Esophagus muscularis mucosa (tissue), 4 donors: ENCODE measurements around the gene ARG2. TPM values are rescaled to one million over a fixed set of nuclear protein-coding genes. Genes with fewer than 3 reads are reported as not detected.
"Not testable (repeated sequence)": the region's sequence is repeated elsewhere in the genome, so short reads cannot be mapped to it uniquely, and the experiment has no call there.

Experiments used
- DNase-seq: peaks from one replicate; pipeline ENCODE4 v3.0.0-alpha.2; 2017; ENCODE audit errors: extremely low spot score
- H3K27ac ChIP-seq, 4 donors: fragments of 200-600 bp; sonication (generic); replicated peaks in 1 of 4; 1 replicate in 3 of 4; 2 replicates in 1 of 4; pipeline ENCODE4 v1.5.1; 2016 to 2019; ENCODE audit warnings: mild to moderate bottlenecking in 1 of 4
- H3K27me3 ChIP-seq, 4 donors: fragments of 200-600 bp; sonication (generic); one replicate each; pipeline versions ENCODE4 v1.5.1 to v1.6.0; 2016 to 2019
- H3K36me3 ChIP-seq, 4 donors: fragments of 200-600 bp; sonication (generic); one replicate each; pipeline ENCODE4 v1.5.1; 2016 to 2019
- H3K4me1 ChIP-seq, 4 donors: fragments of 200-600 bp; sonication (generic); one replicate each; pipeline ENCODE4 v1.5.1; 2016 to 2019
- H3K4me3 ChIP-seq, 4 donors: fragments of 200-600 bp; sonication (generic); 1 replicate in 2 of 4; 2 replicates in 2 of 4; pipeline ENCODE4 v1.5.1; 2016 to 2019; ENCODE audit warnings: mild to moderate bottlenecking in 4 of 4, moderate library complexity in 1 of 4
- H3K9me3 ChIP-seq, 4 donors: fragments of 200-600 bp; sonication (generic); 1 replicate in 3 of 4; 2 replicates in 1 of 4; pipeline ENCODE4 v1.5.1; 2016 to 2019
- CTCF ChIP-seq, 3 experiments: fragments of 200-600 bp in 2 of 3; fragments of 450-650 bp in 1 of 3; sonication (generic) in 2 of 3; IDR thresholded peaks; one replicate each; pipeline ENCODE4 v1.5.1; 2017 to 2019; ENCODE audit warnings: antibody characterized with exemption in 3 of 3, mild to moderate bottlenecking in 2 of 3, moderate library complexity in 1 of 3
- EP300 ChIP-seq: sonication (generic); formaldehyde crosslinking; IDR thresholded peaks from one replicate; pipeline ENCODE4 v1.6.1; 2017; ENCODE audit warnings: antibody characterized with exemption
- POLR2A ChIP-seq: fragments of 450-650 bp; IDR thresholded peaks from one replicate; pipeline ENCODE4 v1.6.1; 2017; ENCODE audit warnings: antibody characterized with exemption, moderate library complexity, mild to moderate bottlenecking, low read depth
- POLR2AphosphoS5 ChIP-seq, 2 donors: sonication (generic); formaldehyde crosslinking; IDR thresholded peaks; one replicate each; pipeline ENCODE4 v1.6.1; 2017; ENCODE audit warnings: antibody characterized with exemption in 2 of 2
- WGBS: methylation state at CpG from one replicate; pipeline ENCODE4 v1.1.5; 2018; 5-methylcytosine and 5-hydroxymethylcytosine counted together
- intact Hi-C: fragments of 100-400 bp; cut with DNase I; formaldehyde crosslinking; loops from one replicate; pipeline ENCODE4 v1.15.1; 2023
- total RNA-seq, 4 donors: library from RNA; depleted of rRNA; stranded (reverse); fragments of >200 nt; gene quantifications; one replicate each; pipeline versions ENCODE4 v1.1.0 to v1.2.1, GENCODE V29; 2016

ARG2 gene
- total RNA-seq, 4 donors from 2014 or later = 5.8 to 15.1 (median 12.9) TPM

- WGBS = 86% methylated on average over 6 of the region's 6 CpGs
- H3K36me3 ChIP-seq = peaks cover 0 to 80% (median 46%) of the 10 kb centered on the region in 4 donors
- no peak overlapping the region for H3K4me3 ChIP-seq
- H3K27me3 ChIP-seq = no peaks in the 10 kb centered on the region
- no peak for TF ChIP-seq POLR2AphosphoS5 (IDR thresholded peaks at IDR 0.05)
- peak; percentile 39 to 59 (median 50) for TF ChIP-seq CTCF (IDR thresholded peaks at IDR 0.05)
- intact Hi-C loops = loop anchor here (10.0 kb wide), 1 partner anchor 121 kb away; the partner anchor contains the start of gene RDH12
- H3K9me3 ChIP-seq = no peaks in the 10 kb centered on the region
- DNase-seq = no peak
- no peak overlapping the region for H3K27ac ChIP-seq
- H3K4me1 ChIP-seq = no peaks in the 10 kb centered on the region
Measured at GRCh38 chr14:67583711-67584644, 35.7 kb upstream of the ARG2 start.

GRCh38 chr14:67584978-67585377, 34.7 kb upstream of the ARG2 start:
- Histone ChIP-seq H3K36me3 (peaks cover 6 to 80% (median 46%) of the 10 kb centered on the region in 4 donors), H3K27me3 (no peaks in the 10 kb centered on the region), H3K4me3 (no peak overlapping the region), H3K9me3 (no peaks in the 10 kb centered on the region), H3K27ac (no peak overlapping the region), H3K4me1 (no peaks in the 10 kb centered on the region)
- WGBS = 93% methylated on average over 3 of the region's 3 CpGs
- intact Hi-C loops = loop anchor here (10.0 kb wide), 1 partner anchor 120 kb away; the partner anchor contains the start of gene RDH12
- TF ChIP-seq POLR2A = no peak
- TF ChIP-seq POLR2AphosphoS5 (IDR thresholded peaks at IDR 0.05) = no peak
- no peak for TF ChIP-seq CTCF (IDR thresholded peaks at IDR 0.05)
- no peak for TF ChIP-seq EP300
- no peak for DNase-seq

GRCh38 chr14:67586369-67586768, 33.4 kb upstream of the ARG2 start:
- H3K9me3 ChIP-seq = no peaks in the 10 kb centered on the region
- no peak overlapping the region for H3K27ac ChIP-seq
- no peaks in the 10 kb centered on the region for H3K27me3 ChIP-seq
- intact Hi-C loops = loop anchor here (10.0 kb wide), 1 partner anchor 118 kb away; the partner anchor contains the start of gene RDH12
- WGBS = 64% methylated on average over 4 of the region's 4 CpGs
- no peak overlapping the region for H3K4me3 ChIP-seq
- H3K36me3 ChIP-seq = peaks cover 12 to 80% (median 45%) of the 10 kb centered on the region in 4 donors
- no peak for TF ChIP-seq CTCF (IDR thresholded peaks at IDR 0.05)
- TF ChIP-seq POLR2AphosphoS5 (IDR thresholded peaks at IDR 0.05) = no peak
- TF ChIP-seq POLR2A = no peak
- no peak for TF ChIP-seq EP300
- DNase-seq = no peak
- H3K4me1 ChIP-seq = no peaks in the 10 kb centered on the region

GRCh38 chr14:67589204-67589770, 30.4 kb upstream of the ARG2 start:
- intact Hi-C loops = loop anchor here (10.0 kb wide), 1 partner anchor 116 kb away; the partner anchor contains the start of gene RDH12
- 96% methylated on average over 2 of the region's 2 CpGs for WGBS
- no peaks in the 10 kb centered on the region for H3K4me1 ChIP-seq
- H3K4me3 ChIP-seq = no peak overlapping the region
- H3K27ac ChIP-seq = no peak overlapping the region
- no peaks in the 10 kb centered on the region for H3K9me3 ChIP-seq
- no peaks in the 10 kb centered on the region for H3K27me3 ChIP-seq
- no peak for DNase-seq
- H3K36me3 ChIP-seq = peaks cover 29 to 92% (median 71%) of the 10 kb centered on the region in 4 donors
- no peak for TF ChIP-seq EP300

DNA sequence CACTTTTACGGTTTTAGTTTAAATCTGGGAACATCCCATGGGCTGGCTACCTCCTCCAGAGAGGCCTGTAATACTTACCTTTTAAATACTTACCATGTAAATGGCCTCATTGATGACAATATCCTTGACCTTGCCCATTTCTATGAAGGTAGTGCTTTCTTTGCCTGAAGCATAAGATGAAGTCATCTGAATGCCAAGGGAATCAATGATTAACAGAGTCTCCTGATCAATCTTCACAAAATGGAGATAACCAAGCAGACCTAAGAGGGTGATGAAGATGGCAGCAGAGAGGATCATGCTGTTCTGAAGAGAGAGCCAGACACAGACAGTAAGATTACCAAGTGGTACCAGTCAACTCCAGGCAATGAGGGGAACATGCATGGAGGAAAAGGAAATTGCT, 26.1 kb upstream of the ARG2 start:
- WGBS = 41% methylated on average over 1 of the region's 1 CpG
- peaks cover 29 to 68% (median 52%) of the 10 kb centered on the region in 4 donors for H3K36me3 ChIP-seq
- H3K4me1 ChIP-seq, intact Hi-C loops, H3K4me3 ChIP-seq, H3K9me3 ChIP-seq, H3K27ac ChIP-seq, H3K27me3 ChIP-seq, DNase-seq: not testable (repeated sequence)
